NCI-H82 (cell line): ENCODE data around the gene ASRGL1.
"Not testable (repeated sequence)": the region's sequence is repeated elsewhere in the genome, so short reads cannot be mapped to it uniquely, and the experiment has no call there.

Source experiments
- DNase-seq: peaks from one replicate; lab custom pipeline; 2025; lab: John Stamatoyannopoulos, UW

ASRGL1 gene

DNA sequence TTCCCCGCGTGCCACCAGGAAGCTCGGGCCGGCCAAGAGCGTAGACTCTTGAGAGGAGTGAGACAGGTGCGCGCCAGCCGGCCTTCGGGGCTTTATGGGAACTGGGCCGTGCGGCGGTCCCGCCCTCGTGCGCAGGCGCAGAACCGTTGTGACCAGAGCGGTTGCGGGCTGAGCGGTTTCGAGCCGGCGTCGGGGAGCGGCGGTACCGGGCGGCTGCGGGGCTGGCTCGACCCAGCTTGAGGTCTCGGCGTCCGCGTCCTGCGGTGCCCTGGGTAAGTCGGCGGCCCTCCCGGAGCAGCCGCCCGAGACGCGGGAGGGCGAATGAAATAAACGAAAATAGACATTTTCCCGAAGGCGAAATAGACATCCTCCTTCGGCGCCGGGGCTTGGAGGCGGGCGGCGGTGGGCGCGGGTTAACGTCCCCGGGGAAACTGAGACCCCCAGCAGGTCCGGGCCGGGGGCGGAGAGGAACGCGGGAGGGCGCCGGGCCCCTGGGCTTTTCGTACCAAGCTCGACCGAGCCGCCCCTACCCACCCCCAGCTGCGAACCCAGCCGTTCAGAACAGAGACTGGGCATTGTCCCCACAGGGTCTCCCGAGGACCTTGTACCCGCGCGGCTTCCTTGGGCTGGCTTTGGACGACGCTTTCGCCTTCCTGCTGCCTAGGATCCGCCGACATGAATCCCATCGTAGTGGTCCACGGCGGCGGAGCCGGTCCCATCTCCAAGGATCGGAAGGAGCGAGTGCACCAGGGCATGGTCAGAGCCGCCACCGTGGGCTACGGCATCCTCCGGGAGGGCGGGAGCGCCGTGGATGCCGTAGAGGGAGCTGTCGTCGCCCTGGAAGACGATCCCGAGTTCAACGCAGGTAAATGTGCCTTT, at the start of gene ASRGL1:
Gene ASRGL1 (plus strand): TSS at position 146 of the 879 bp plus-strand sequence. CDS start 530 bp downstream, at position 676.
- peak; percentile 92 for DNase-seq

DNA sequence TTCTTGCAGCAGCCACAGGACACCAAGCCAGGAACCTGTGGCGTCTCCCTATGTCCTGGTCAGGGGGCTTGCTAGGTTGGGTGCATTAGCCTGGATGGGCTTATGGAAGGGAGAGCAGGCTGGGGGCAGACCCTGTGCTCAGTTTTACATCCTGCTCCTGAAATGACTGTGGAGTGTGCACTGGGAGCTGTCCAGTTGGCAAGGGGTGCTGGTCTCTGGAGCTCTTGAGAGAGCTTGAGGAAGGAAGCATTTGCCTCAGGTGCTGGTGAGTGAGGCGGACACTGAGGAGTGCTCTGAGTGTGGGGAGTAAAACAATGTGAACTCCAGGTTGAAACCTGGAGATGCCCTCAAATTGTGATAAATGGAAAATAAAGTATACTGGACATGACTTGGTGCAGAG, 41.7 kb upstream of the ASRGL1 start:
- DNase-seq, result no peak

DNA sequence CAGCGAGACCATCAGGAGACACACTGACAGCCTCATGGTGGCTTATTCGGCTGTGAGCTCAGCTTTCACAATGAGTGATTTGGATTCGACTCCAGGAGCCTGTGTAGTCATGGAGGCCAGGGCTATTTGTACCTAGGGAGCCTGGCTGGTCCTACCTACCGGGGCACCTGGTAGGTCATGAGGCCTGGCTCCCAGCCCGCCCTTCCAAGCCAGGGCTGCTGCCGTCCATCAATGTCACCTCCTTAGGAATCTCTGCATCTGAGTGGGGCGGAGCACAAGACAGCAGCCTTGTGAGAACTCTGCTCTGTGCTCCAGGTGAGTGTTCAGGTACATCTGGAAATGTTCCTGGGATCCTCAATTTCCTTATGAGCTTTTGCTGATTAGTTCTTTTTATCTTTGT, 38.3 kb upstream of the ASRGL1 start, which contains the start of gene SCGB1D4:
Gene SCGB1D4 (minus strand): TSS at position 101 of the 400 bp plus-strand sequence. CDS start 65 bp downstream, at position 36.
- no peak for DNase-seq

DNA sequence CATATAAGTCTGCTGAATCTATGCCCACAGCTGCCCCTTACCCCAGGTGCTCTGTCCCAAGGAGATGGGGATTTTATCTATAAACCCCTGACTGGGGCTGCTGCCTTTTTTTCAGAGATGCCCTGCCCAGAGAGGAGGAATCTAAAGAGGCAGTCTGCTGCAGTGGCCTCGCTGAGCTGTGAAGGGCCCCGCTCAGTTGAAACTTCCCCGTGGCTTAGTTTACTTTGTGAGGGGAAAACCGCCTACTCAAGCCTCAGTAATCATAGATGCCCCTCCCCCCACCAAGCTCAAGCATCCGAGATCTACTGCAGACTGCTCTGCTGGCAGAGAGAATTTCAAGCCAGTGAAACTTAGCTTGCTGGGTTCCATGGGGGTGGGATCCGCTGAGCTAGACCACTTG, 31.0 kb upstream of the ASRGL1 start:
- no peak for DNase-seq

DNA sequence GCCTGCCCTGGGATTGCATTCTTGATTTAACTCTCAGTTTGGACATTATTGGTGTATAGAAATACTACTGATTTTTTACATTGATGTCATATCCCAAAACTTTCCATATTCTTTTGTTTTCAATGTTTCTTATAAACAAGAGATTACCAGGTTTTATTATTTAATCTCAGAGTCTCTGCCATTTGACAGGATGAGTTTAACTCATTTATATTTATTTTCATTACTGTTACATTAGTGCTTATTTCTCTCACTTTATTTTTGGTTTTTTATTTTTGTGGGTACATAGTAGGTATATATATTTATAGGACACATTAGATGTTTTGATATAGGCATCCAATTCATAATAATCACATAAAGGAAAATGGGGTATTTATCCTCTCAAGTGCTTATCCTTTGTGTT, 29.3 kb upstream of the ASRGL1 start:
- no peak for DNase-seq

DNA sequence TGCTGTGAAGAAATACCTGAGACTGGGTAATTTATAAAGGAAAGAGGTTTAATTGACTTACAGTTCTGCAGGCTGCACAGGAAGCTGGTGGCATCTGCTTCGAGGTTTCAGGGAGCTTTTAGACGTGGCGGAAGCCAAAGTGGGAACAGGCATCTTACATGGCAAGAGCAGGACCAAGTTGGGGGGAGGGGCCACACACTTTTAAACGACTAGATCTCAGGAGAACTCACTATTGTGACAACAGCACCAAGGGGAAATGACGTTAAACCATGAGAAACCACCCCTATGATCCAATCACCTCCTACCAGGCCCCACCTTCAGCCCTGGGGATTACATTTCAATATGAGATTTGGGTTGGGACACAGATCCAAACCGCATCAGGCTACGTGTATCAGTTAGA, 27.3 kb upstream of the ASRGL1 start:
- DNase-seq, result no peak

DNA sequence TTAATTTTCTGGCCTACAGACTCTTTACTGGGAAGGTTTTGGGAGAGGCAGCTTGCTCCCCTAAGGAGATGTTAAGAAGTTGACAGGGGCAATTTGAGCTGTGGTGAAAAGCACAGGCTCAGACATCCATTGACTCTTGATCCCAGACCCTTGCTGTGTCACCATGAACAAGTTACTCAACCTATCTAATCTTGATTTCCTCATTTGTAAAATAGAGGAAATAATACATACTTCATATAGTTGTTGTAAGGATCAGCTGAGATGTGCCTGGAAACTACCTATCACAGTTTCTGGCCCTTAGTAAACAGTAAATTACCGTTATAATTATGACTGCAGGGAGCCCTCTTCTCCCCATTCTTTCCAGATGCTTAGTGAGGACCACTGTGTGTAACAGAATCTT, 21.8 kb upstream of the ASRGL1 start:
- DNase-seq, result no peak

DNA sequence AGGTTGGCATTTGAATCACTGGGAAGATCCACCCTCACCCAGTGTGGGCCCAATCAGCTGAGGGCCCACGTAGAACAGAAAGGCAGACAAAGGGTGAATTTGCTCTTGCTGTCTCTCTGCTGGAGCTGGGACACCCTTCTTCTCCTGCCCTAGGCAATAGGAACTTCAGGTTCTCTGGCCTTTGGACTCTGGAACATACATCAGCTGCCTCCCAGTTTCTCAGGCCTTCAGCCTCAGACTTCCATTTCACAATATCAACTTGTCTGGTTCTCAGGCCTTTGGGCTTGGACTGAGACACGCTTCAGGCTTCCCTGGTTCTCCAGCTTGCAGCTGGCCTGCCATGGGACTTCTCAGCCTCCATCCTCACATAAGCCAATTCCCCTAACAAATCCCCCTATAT, 14.7 kb upstream of the ASRGL1 start:
- no peak for DNase-seq

DNA sequence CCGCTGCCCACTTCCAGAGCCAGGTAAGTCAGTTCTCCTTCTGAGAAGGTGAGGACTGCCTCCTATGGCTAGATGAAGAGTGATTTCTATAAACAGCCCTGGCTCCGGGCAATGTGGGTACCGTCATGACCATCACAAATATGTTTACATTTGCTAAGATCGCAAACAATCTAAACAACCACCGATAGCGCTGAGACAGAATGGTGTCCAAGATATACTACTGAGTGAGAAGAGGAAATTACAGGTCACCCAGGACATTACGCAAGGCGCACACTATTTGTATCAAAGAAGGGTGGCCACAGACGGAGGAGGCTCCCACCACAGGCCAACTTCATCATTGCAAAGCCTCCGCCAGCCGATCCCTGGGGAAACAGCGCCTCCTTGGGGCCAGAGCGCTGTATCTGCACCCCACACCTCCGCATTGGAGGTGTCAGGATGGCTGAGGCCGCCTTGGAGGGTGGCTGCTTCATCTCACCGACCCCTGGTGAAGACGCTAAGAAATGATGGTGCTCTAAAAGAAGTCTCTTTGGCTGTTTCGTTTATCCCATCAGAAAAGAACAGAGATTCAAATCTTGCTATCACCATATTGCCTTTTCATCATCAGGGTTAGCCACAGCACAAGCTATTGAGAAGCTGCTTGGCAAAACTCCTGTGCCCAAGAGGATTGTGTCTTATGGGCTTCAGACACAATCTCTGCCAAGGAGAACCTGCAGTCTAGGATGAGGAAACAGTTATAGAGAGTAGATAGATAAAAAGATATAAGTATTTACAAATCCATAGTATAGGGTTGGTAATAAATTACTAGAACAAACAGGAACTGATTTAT, 12.3 kb upstream of the ASRGL1 start:
- peak; percentile 45 for DNase-seq

DNA sequence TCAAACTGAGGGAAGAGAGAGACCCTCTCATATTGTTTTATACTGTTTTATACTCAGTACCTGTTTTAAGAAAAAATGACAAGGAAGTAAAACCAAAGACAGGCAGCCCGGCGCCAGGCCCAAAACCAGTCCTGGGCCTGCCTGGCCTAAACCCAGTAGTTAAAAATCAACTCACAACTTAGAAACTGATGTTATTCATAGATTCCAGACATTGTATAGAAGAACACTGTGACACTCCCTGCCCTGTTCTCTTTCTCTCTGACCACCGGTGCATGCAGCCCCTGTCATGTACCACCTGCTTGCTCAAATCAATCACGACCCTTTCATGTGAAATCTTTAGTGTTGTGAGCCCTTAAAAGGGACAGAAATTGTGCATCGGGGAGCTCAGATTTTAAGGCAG, 11.5 kb upstream of the ASRGL1 start:
- not testable (repeated sequence) for DNase-seq

DNA sequence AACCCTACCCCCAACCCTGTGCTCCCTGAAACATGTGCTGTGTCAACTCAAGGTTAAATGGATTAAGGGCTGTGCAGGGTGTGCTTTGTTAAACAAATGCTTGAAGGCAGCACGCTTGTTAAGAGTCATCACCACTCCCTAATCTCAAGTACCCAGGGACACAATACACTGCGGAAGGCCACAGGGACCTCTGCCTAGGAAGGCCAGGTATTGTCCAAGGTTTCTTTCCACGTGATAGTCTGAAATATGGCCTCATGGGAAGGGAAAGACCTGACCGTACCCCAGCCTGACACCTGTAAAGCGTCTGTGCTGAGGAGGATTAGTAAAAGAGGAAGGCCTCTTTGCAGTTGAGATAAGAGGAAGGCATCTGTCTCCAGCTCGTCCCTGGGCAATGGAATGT, 10.5 kb upstream of the ASRGL1 start:
- DNase-seq, result peak; percentile 78

DNA sequence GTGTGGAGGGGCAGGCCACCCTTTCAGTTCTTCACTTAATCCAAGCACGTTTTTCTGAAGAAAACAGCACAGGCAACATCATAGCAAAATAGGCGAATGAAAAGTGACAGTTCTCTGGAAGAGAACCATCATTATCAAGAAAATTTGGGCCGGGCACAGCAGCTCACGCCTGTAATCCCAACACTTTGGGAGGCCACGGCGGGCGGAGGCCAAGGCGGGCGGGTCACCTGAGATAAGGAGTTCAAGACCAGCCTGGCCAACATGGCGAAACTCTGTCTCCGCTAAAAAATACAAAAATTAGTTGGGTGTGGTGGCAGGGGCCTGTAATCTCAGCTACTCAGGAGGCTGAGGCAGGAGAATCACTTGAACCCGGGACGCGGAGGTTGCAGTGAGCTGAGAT, 9.7 kb upstream of the ASRGL1 start:
- DNase-seq, result not testable (repeated sequence)

DNA sequence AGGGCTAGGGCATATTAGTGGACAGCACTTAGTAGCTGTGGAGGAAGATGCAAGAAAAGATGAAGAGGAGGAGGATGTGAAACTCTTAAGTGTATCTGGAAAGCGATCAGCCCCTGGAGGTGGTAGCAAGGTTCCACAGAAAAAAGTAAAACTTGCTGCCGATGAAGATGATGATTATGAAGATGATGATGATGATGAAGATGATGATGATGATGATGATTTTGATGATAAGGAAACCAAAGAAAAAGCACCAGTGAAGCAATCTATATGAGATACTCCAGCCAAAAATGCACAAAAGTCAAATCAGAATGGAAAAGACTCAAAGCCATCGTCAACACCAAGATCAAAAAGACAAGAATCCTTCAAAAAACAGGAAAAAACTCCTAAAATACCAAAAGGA, 6.0 kb upstream of the ASRGL1 start:
- DNase-seq, result not testable (repeated sequence)

DNA sequence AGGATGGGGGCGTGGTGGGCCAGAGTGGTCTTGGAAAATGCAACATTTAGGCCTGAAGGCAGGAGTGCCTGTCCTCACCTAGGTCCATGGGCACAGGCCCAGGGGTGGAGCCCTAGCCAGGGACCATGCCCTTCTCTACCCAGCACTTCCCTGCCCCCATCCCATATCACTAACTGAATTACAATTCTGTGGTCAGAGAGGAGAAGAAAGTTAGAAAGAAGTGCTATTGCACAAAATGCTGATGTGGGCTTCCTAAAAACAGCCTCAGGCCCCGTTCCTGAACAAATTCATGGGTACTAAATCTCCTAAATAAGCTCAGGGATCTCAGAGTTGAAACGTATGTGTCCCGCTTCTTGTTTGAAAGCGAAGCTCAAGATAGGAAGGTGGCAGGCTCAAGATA, 3.5 kb upstream of the ASRGL1 start:
- no peak for DNase-seq

DNA sequence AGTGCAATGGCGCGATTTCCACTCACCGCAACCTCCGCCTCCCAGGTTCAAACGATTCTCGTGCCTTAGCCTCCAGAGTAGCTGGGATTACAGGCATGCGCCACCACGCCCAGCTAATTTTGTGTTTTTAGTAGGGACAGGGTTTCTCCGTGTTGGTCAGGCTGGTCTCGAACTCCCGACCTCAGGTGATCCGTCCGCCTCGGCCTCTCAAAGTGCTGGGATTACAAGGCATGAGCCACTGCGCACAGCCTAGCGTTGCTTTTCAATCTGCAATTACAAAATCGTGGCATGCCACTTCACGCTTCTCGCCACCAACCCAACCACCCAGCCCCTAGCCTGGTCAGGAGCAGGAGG, 322 bp upstream of the ASRGL1 start:
- not testable (repeated sequence) for DNase-seq

DNA sequence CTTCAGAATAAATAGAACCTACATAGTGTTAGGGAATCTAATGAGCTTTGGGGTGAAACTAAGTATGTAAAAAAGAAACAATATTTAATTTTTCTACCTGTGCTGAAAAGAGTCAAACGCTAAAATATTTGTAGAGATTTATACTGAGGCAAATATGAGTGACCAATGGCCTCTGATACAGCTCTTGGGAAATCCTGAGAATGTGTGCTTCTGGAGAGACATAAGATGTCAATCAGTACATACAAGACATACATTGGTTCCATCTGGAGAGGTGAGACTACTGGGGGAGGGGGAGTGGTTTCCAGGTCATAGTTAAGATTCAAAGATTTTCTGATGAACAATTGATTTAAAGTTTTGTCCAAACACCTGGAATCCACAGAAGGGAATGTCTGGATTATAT, 970 bp downstream of the ASRGL1 start:
- peak; percentile 42 for DNase-seq

DNA sequence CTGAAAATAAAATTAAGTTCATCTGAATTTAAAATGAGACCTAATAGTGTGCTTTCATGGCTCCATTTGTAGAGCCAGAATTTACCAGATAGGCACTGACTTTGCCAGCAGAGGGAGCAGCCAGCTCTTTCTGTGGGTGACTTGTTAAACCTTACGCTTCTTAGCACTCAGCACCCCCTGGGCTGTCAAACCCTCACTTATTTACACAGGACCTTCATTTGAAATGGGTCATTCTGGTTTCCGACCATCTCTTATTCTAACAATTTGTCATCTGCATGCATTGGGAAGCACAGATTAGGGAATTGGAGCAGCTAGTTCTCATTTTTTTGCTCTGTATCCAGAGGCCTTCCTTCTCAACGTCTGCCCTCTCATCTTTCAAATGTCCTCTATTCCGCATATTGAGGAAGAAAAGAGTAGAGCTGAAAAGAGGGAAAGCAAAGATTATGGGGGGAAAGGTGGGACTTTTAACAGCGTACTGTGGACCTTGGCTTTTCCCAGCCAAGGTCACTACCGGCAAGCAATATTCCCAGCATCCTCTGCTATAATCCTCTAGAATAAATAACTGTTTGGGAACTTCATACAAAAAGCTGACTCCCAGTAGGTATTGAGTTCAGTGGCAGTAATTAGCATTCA, 3.1 kb downstream of the ASRGL1 start:
- DNase-seq, result peak; percentile 50

DNA sequence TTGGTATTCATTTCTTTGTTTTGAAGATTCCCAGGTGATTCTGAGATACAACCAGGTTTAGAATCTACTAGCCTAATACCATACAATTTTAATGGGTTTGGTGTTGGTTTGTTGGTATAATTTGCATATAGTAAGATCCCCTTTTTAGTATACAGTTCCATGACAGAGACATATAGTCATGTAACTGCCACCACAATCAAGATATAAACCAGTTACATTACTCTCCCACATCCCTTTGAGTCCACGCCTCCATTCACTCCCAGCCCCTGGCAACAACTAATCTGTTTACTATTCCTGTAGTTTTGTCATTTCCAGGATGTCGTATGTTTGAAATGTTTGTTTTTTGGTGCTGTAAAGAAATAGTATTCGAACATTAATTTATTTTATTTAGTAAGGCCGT, 4.3 kb downstream of the ASRGL1 start:
- DNase-seq, result no peak

DNA sequence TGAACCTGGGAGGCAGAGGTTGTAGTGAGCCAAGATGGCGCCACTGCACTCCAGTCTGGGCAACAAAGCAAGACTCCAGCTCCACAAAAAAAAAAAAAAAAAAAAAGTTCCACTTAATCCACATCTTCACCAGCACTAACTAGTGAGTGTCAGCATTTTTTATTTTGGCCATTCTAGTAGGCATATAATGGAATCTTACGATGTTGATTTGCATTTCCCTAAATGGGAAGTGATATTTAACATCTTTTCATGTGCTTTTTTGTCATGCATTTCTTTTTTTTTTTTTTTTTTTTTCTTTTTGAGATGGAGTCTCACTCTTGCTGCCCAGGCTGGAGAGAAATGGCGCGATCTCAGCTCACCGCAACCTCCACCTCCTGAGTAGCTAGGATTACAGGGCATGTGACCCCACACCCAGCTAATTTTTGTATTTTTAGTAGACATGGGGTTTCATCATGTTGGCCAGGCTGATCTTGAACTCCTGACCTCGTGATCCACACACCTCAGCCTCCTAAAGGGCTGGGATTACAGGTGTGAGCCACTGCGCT, 6.5 kb downstream of the ASRGL1 start:
- not testable (repeated sequence) for DNase-seq

DNA sequence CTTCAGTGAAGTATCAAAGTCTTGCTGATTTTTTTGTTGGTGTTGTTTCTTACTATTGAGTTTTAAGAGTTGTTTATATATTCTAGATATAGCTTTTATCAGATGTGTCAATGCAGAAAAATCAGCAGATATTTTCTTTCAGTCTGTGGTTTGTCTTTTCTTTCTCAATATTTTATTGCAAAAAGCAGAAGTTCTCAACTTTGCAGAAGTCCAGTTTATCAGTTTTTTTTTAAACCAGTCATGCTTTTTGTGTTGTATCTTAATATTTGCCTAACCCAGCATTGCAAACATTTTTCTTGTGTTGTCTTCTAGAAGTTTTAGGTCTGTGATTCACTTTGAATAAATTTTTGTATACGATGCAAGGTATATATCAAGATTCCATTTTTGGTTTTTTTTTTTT, 7.0 kb downstream of the ASRGL1 start:
- no peak for DNase-seq

DNA sequence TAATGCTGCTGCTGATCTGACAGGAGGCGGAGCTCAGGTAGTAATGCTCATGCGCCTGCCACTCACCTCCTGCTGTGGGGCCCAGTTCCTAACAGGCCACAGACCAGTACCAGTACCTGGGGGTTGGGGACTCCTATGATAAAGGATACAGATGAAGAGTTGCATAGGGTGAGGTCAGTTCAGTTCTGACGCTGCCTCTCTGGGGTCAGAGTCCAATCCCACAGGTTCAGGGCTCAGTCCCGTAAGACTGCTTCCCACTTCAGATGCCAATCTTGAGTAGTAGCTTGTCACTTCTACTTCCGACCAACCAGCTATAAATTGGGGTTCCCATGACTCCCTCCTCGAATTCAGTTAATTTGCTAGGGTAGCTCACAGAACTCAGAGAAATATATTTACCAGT, 8.6 kb downstream of the ASRGL1 start:
- no peak for DNase-seq
